H1 (cell line): ENCODE measurements around the gene NOTCH4. TPM values are rescaled to one million over a fixed set of nuclear protein-coding genes. Genes with fewer than 3 reads are reported as not detected.
"Not testable (repeated sequence)": the region's sequence is repeated elsewhere in the genome, so short reads cannot be mapped to it uniquely, and the experiment has no call there.

Source experiments
- CTCF ChIA-PET: fragments of 300-600 bp; sonication (Branson Sonifier 250); formaldehyde crosslinking; loops from one replicate; lab custom pipeline; 2021; ENCODE audit not compliant: partially characterized antibody; lab: Charles Lee
- POLR2A ChIA-PET: fragments of 300-600 bp; sonication (Branson Sonifier 250); formaldehyde crosslinking; loops from one replicate; lab custom pipeline; 2021; ENCODE audit warnings: inconsistent platforms; ENCODE audit not compliant: partially characterized antibody; lab: Charles Lee
- DNase-seq, 2 experiments: peaks; one replicate each; pipeline versions ENCODE4 v3.0.0 to v3.0.0-alpha.2; 2010 to 2022; ENCODE audit warnings: low spot score in 2 of 2, low read depth in 1 of 2, mixed read lengths in 1 of 2
- FAIRE-seq: peaks from 2 replicates; lab custom pipeline; 2011; peaks lifted over from hg19 to GRCh38; lab: Jason Lieb, UNC
- H2AFZ ChIP-seq: 2 replicates; pipeline ENCODE4 v1.8.1; 2012; ENCODE audit warnings: low read length, inconsistent platforms
- H2AK5ac ChIP-seq: 2 replicates; pipeline ENCODE4 v1.6.1; 2013; ENCODE audit warnings: low read depth, low read length
- H2BK120ac ChIP-seq: replicated peaks from 2 replicates; pipeline ENCODE3; 2013; ENCODE audit warnings: low read depth, low read length, inconsistent platforms
- H2BK12ac ChIP-seq: 2 replicates; pipeline ENCODE4 v1.6.1; 2013; ENCODE audit warnings: low read depth, low read length
- H2BK15ac ChIP-seq: 2 replicates; pipeline ENCODE4 v1.6.1; 2013; ENCODE audit warnings: low read length
- H2BK20ac ChIP-seq: 2 replicates; pipeline ENCODE4 v1.6.1; 2013; ENCODE audit warnings: low read length
- H2BK5ac ChIP-seq: 2 replicates; pipeline ENCODE4 v1.6.1; 2013; ENCODE audit warnings: low read depth, low read length
- H3K14ac ChIP-seq: 2 replicates; pipeline ENCODE4 v1.6.1; 2013; ENCODE audit warnings: inconsistent platforms; ENCODE audit not compliant: insufficient read length
- H3K18ac ChIP-seq: 2 replicates; pipeline ENCODE4 v1.6.1; 2013; ENCODE audit warnings: low read length; ENCODE audit errors: extremely low read depth
- H3K23ac ChIP-seq: 2 replicates; pipeline ENCODE4 v1.6.1; 2013; ENCODE audit warnings: inconsistent platforms; ENCODE audit not compliant: insufficient read length
- H3K23me2 ChIP-seq: 2 replicates; pipeline ENCODE4 v1.6.1; 2013; ENCODE audit warnings: low read depth, low read length
- H3K27ac ChIP-seq: 2 replicates; pipeline ENCODE4 v1.6.1; 2011; ENCODE audit warnings: low read depth, low read length, inconsistent platforms
- H3K27me3 ChIP-seq, 4 experiments: replicated peaks in 1 of 4; 1 replicate in 1 of 4; 2 replicates in 3 of 4; pipeline versions ENCODE4 v1.6.1 to v1.8.1; 2011 to 2013; ENCODE audit warnings: low read length in 3 of 4, mild to moderate bottlenecking in 3 of 4, inconsistent platforms in 2 of 4, mixed read lengths in 2 of 4, moderate library complexity in 1 of 4; ENCODE audit not compliant: control insufficient read depth in 3 of 4, insufficient read depth in 3 of 4; ENCODE audit errors: extremely low read depth in 1 of 4
- H3K36me3 ChIP-seq, 4 experiments: 2 replicates each; pipeline versions ENCODE4 v1.6.1 to v1.8.1; 2011 to 2013; ENCODE audit warnings: mild to moderate bottlenecking in 4 of 4, low read length in 3 of 4, moderate library complexity in 2 of 4, control low read depth in 1 of 4, inconsistent platforms in 1 of 4; ENCODE audit not compliant: insufficient read depth in 4 of 4, control insufficient read depth in 2 of 4
- H3K4ac ChIP-seq: replicated peaks from 2 replicates; pipeline ENCODE3; 2013; ENCODE audit warnings: low read length, low read depth, mixed read lengths, inconsistent platforms; ENCODE audit not compliant: insufficient read length
- H3K4me1 ChIP-seq, 4 experiments: replicated peaks in 1 of 4; 1 replicate in 1 of 4; 2 replicates in 3 of 4; pipeline versions ENCODE4 v1.6.1 to v1.8.1; 2011 to 2013; ENCODE audit warnings: low read length in 3 of 4, inconsistent platforms in 2 of 4, mixed read lengths in 1 of 4; ENCODE audit not compliant: insufficient read depth in 4 of 4, control insufficient read depth in 3 of 4
- H3K4me2 ChIP-seq, 2 experiments: 2 replicates each; pipeline versions ENCODE4 v1.6.1 to v1.8.1; 2011 to 2013; ENCODE audit warnings: low read depth in 2 of 2, low read length in 2 of 2, control low read depth in 1 of 2, inconsistent platforms in 1 of 2, mild to moderate bottlenecking in 1 of 2; ENCODE audit not compliant: insufficient read depth in 1 of 2
- H3K4me3 ChIP-seq, 4 experiments: fragments of 200-600, 300-600 bp in 1 of 4; sonication (generic), shearing (Covaris generic), sonication (Bioruptor Twin) in 1 of 4; 2 replicates each; pipeline versions ENCODE4 v1.5.1 to v1.8.1; 2011 to 2016; ENCODE audit warnings: low read length in 4 of 4, low read depth in 3 of 4, control low read depth in 2 of 4, inconsistent platforms in 2 of 4, mild to moderate bottlenecking in 2 of 4, mixed read lengths in 1 of 4, moderate library complexity in 1 of 4; ENCODE audit not compliant: insufficient read depth in 2 of 4; ENCODE audit errors: extremely low read depth in 1 of 4
- H3K56ac ChIP-seq: replicated peaks from 2 replicates; pipeline ENCODE3; 2013; ENCODE audit warnings: low read depth, mild to moderate bottlenecking, mixed read lengths, low read length, inconsistent platforms; ENCODE audit not compliant: insufficient read length
- H3K79me1 ChIP-seq: 2 replicates; pipeline ENCODE4 v1.6.1; 2013; ENCODE audit warnings: low read depth, low read length, control low read depth
- H3K79me2 ChIP-seq, 2 experiments: 2 replicates each; pipeline versions ENCODE4 v1.6.1 to v1.8.1; 2012 to 2013; ENCODE audit warnings: low read length in 2 of 2, mild to moderate bottlenecking in 2 of 2, inconsistent platforms in 1 of 2; ENCODE audit not compliant: insufficient read depth in 2 of 2, control insufficient read depth in 1 of 2
- H3K9ac ChIP-seq, 4 experiments: replicated peaks in 1 of 4; 1 replicate in 1 of 4; 2 replicates in 3 of 4; pipeline versions ENCODE4 v1.6.1 to v1.8.1; 2011 to 2013; ENCODE audit warnings: low read depth in 3 of 4, low read length in 3 of 4, control low read depth in 2 of 4, mild to moderate bottlenecking in 2 of 4, moderate library complexity in 2 of 4, inconsistent platforms in 1 of 4; ENCODE audit errors: extremely low read depth in 1 of 4
- H3K9me3 ChIP-seq, 2 experiments: 2 replicates each; pipeline versions ENCODE4 v1.6.1 to v1.8.1; 2012 to 2013; ENCODE audit warnings: mild to moderate bottlenecking in 2 of 2, moderate library complexity in 2 of 2, control low read depth in 1 of 2, inconsistent platforms in 1 of 2, low read depth in 1 of 2, low read length in 1 of 2, mixed read lengths in 1 of 2; ENCODE audit not compliant: insufficient read depth in 2 of 2
- H4K20me1 ChIP-seq, 2 experiments: replicated peaks in 1 of 2; 2 replicates each; pipeline versions ENCODE3 to v1.8.1; 2011 to 2013; ENCODE audit warnings: inconsistent platforms in 2 of 2, low read length in 2 of 2, mild to moderate bottlenecking in 1 of 2; ENCODE audit not compliant: insufficient read depth in 2 of 2, control insufficient read depth in 1 of 2
- H4K5ac ChIP-seq: 2 replicates; pipeline ENCODE4 v1.6.1; 2013; ENCODE audit warnings: low read length, low read depth, mixed read lengths, inconsistent platforms; ENCODE audit not compliant: insufficient read length
- H4K8ac ChIP-seq: 2 replicates; pipeline ENCODE4 v1.8.0; 2013; ENCODE audit warnings: mild to moderate bottlenecking, moderate library complexity, low read length, inconsistent platforms; ENCODE audit not compliant: insufficient read depth; ENCODE audit errors: extremely low read depth
- H4K91ac ChIP-seq: replicated peaks from 2 replicates; pipeline ENCODE3; 2013; ENCODE audit warnings: low read length, mixed read lengths, inconsistent platforms; ENCODE audit not compliant: insufficient read length
- WGBS, 2 experiments: shearing (Covaris generic) in 1 of 2; methylation state at CpG; one replicate each; pipeline versions ENCODE4 v1.1.6 to v1.1.7; 2013 to 2015; ENCODE audit warnings: low lambda C conversion rate in 2 of 2, mixed read lengths in 2 of 2, inconsistent platforms in 1 of 2, low coverage in 1 of 2, missing lambda C conversion rate in 1 of 2; ENCODE audit not compliant: insufficient replicate concordance in 2 of 2, insufficient coverage in 1 of 2, insufficient read length in 1 of 2; ENCODE audit errors: extremely low coverage in 1 of 2, missing lambda C conversion rate in 1 of 2; 5-methylcytosine and 5-hydroxymethylcytosine counted together
- polyA plus RNA-seq, 7 experiments: library from polyadenylated mRNA; depleted of rRNA in 3 of 7; stranded (reverse) in 5 of 7; unstranded in 2 of 7; fragments of >200 nt in 5 of 7; fragments of 200-250 nt in 2 of 7; gene quantifications; 1 replicate in 5 of 7; 2 replicates in 1 of 7; 4 replicates in 1 of 7; pipeline versions ENCODE4 v1.2.1 to v1.2.3, GENCODE V29; 2011 to 2013; ENCODE audit warnings: missing spikeins in 2 of 7, mixed read lengths in 2 of 7
- total RNA-seq: library from RNA; stranded (reverse); fragmentation: NEBNext Ultra II Directional; extraction: Animal tissue kit (Norgen Biotek cat#: 25700); gene quantifications from 2 replicates; pipeline ENCODE4 v1.2.1, GENCODE V29; 2021

Gene NOTCH4
- total and polyA plus RNA-seq, 2 of the 8 experiments (the other 6 are each of a cell fraction or from before 2014, with no cell fraction given): 1.9 to 2.8 TPM

DNA sequence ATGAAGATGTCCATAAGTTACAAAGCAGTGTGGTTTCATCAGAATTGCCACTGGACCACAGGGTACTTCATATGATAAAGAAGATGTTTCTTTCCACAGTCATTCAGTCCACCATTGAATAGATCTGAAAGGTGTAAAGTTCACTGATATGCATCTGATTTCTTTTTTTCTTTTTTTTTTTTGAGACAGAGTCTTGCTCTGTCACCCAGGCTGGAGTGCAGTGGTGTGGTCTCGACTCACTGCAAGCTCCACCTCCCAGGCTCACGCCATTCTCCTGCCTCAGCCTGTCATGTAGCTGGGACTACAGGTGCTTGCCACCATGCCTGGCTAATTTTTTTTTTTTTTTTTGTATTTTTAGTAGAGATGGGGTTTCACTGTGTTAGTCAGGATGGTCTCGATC is 44.6 kb upstream of the NOTCH4 start:
- H3K9ac ChIP-seq, H3K18ac ChIP-seq, H2BK120ac ChIP-seq, H2AFZ ChIP-seq, H4K8ac ChIP-seq, H3K4me3 ChIP-seq, H2BK5ac ChIP-seq, H3K79me2 ChIP-seq, H3K4ac ChIP-seq, H2BK12ac ChIP-seq, H3K36me3 ChIP-seq, H2BK15ac ChIP-seq, H3K4me2 ChIP-seq, H2AK5ac ChIP-seq, H2BK20ac ChIP-seq, H3K23me2 ChIP-seq, H3K27ac ChIP-seq, H3K27me3 ChIP-seq, H3K79me1 ChIP-seq, H4K5ac ChIP-seq, H3K4me1 ChIP-seq, POLR2A ChIA-PET, DNase-seq, H4K20me1 ChIP-seq, H3K56ac ChIP-seq, CTCF ChIA-PET, H3K14ac ChIP-seq, H3K23ac ChIP-seq, FAIRE-seq, H4K91ac ChIP-seq, H3K9me3 ChIP-seq: not testable (repeated sequence)
- WGBS, 2 experiments: no CpG with 5 or more reads among the region's 3 CpGs
